Activated CD4-positive, alpha-beta T cell treated with anti-CD3 and anti-CD28 coated beads for 1 hour (primary cell): ENCODE data around the gene ZSWIM3.
"Not testable (repeated sequence)": the region's sequence is repeated elsewhere in the genome, so short reads cannot be mapped to it uniquely, and the experiment has no call there.

Experiments used
- DNase-seq: peaks from one replicate; pipeline ENCODE4 v3.0.0-alpha.2; 2020

The ZSWIM3 gene

DNA sequence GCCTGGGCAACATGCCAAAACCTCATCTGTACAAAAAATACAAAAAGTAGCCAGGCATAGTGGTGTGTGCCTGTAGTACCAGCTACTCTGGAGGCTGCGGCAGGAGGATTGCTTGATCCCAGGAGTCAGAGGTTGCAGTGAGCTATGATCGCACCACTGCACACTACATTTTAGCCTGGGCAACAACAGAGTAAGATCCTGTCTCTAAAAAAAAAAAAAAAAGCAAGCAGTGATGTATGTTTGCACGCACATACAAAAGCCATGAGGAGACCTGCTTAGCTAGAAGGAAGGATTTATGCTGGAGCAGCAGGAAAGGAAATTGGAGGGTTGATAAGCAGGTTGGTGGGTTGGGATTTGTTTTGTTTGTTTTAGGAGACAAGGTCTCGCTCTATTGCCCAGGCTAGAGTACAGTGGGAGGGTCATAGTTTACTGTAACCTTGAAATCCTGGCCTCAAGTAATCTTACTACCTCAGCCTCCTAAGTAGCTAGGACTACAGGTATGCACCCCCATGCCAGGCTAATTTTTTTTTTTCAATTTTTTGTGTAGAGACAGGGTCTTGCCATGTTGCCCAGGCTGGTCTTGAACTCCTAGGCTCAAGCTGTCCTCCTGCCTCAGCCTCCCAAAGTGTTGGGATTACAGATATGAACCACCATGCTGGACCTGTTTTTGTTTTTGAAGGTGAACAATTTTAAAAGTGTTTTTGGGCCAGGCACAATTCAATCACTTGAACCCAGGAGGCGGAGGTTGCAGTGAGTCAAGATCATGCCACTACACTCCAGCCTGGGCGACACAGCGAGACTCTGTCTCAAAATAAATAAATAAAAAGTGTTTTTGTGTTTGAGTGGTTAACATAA is 4.0 kb downstream of the ZSWIM3 start:
- DNase-seq = no peak

DNA sequence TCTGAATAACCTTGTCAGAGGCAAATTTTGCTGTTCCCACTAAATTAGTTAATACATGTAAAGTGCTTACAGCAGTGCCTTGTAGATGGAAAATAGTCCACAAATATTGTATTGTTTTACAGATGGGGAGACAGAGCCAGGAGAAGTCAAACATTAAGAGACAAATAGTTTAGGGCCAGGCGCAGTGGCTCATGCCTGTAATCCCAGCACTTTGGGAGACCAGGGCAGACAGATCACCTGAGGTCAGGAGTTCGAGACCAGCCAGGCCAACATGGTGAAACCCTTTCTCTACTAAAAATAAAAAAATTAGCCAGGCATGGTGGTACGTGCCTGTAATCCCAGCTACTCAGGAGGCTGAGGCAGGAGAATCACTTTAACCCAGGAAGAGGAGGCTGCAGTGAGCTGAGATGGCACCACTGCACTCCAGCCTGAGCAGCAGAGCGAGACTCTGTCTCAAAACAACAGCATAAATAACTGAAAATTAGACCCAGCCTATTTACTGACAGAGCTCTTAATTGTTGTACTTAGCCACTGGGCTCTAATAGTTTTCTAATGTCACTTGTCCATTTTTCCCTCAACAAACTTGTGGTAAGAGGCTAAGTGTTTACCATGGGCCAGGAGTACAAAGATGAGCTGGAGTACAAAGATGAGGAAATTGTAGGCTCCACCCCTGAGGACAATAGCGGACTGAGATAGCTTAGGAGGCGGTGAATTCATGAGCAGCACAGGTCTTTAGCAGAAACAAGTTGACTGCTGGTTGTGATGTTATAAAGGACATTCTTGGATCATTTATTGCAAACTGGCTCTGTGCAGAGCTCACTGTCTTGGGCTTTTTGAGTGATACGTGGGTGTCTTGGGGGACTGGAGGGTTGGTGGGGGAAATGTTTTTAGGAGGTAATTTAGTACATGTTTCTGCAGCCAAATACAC is 6.4 kb downstream of the ZSWIM3 start:
- no peak for DNase-seq

DNA sequence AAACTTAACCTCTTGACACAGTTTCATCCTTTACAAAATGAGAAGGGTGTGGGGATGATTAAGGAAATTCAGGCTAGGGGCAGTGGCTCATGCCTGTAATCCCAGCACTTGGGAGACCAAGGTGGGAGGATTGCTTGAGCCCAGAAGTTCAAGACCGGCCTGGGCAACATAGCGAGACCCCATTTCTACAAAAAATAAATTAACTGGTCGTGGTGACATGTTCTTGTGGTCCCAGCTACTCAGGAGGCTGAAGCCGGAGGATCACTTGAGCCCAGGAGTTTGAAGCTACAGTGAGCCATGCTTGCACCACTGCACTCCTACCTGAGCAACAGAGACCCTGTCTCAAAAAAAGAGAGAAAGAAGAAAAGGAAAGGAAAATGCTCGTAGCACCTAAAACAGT is 9.0 kb downstream of the ZSWIM3 start:
- no peak for DNase-seq

DNA sequence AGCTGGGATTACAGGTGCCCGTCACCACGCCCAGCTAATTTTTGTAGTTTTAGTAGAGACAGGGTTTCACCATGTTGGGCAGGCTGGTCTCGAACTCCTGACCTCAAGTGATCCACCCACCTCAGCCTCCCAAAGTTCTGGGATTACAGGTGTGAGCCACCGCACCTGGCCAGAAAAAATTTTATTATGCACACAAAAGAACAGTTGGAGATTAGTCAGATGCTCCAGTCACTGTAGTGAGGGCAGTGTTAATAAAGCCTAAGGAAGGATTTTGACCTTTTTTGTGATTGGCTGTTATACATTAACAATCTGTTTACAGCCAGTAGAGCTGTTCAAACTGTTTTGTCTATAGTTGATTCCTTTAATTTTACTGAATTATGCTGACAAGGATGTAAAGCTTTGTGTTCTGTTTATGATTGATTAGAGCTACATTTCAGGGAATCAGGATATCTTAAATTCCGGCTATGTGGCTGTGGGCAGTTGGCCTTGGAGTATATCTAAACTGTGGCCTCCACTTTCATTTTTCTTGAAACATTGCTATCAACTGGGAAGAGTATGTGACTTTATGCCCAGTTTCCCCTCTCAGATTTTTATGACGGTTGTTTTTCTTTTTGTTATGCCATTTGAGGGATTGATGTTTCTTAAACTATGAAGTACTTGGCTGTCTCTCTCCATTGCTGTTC is 9.9 kb downstream of the ZSWIM3 start:
- DNase-seq = no peak

DNA sequence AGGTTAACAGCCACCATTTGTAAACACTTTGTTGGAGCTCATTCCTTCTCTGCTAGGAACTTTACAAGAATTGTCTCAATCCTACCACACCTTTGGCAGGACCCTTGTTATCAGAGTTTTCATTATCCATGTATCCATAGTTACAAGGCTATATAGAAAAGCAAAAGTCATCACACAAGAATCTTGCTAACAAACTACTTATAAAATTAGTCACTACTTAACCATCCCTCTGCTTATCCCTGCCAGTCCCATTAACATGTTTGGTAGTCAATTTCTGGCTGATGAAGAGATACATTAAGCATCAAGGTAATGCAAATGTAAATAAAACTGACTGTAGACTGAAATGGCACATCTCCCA is 10.4 kb downstream of the ZSWIM3 start:
- DNase-seq = no peak

DNA sequence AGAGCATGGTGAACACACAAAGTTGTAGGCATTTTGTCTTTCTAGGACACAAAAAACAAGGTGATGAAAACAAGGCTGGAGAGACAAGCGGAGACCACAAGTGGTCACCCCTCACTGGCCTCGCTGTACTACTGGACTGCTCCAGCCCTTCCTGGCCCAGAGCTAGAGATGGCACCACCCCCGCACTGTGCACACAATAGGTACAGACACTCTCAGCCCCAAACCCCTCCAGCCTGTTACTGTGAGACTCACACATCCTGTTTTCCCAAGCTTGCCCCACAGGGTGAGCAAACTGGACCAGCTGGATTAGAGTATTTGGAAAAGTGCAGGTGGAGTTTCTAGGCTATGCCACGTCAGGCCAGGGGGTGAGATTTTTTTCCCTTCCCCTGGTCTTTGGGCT is 15.2 kb downstream of the ZSWIM3 start:
- DNase-seq = no peak

DNA sequence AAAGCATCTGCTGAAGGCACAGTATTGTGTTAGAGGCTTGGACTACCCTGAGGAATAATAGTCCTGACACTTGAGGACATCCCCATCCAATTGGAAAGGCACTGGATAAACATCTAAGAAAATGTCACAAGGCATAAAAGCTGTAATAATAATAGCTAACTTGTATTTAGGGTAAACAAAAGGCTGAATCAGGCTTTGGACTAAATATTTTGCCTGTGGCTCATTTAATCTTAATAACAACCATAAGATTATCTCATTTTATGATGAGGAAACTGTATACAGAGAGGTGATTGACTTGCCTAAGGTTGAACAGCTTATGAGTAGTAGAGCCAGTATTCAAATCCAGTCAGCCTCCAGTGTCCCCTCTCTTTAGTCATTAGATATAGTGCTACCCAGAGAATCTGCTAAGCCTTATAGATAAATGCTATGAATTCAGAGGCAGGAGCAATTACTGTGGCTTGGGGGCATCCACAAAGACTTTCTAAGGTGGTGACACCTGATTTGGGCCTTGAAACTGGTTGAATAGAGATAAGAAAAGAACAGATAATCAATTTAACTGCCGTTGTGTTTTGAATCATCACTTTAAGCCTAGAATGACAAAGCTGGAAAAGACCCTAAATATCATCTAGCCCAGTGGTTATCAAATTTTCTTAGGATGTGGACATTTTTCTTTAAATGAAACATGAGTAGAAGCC is 16.1 kb downstream of the ZSWIM3 start:
- DNase-seq = no peak

DNA sequence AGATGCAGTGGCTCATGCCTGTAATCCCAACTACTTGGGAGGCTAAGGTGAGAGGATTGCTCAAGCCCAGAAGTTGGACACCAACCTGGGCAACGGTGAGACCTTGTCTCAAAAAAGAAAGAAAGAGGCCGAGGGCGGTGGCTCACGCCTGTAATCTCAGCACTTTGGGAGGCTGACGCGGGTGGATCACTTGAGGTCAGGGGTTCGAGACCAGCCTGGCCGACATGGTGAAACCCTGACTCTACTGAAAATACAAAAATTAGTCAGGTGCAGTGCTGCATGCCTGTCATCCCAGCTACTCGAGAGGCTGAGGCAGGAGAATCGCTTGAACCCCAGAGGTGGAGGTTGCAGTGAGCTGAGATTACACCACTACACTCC is 16.7 kb downstream of the ZSWIM3 start:
- DNase-seq = not testable (repeated sequence)

DNA sequence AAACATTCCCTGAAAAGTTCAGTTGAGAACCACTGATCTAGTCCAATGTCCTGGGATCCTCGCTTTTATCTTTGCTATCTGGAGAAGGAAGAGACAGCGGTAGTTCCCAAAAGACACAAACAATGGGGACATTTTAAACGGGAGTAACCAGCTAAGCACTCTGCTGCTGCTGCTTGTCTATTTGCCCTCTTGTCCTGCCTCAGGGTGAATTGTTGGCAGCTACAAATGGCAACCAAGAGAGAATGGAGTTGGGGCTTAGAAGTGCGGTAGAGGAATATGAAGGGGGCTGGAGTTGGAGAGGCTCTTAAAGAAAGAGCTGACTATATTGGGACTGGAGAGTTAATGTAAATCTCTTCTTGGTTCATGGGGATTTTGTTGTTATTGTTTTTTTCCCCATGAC is 17.2 kb downstream of the ZSWIM3 start:
- no peak for DNase-seq

DNA sequence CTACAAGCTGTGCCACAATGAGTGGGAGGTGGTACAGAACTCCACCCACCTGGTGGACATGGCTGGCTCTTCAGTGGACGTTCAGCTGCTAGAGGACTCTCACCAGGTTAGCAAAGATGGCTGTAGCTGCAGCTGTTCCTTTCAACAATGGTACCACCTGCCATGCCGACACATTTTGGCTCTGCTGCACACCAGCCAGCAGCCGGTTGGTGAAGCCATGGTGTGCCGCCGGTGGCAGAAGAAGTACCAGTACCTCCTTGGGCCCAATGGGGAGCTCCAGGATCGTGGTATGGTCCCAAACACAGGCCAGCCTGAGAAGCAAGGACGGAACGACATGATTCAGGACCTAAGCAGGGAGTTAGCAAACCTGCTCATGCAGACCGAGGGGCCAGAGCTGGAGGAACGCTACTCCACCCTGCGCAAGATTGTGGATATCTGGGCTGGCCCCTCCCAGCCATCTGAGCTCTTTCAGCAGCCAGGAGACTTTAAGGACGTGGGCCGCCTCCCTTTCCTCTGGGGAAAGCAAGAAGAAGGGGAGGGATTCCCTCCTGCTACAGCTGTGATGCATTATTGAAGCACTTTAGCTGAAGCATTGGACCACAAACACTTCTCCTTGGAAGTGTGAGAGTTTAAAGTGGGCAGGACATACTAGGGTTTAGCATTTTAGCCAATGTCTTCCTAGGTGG is 20.8 kb downstream of the ZSWIM3 start:
- DNase-seq = no peak

DNA sequence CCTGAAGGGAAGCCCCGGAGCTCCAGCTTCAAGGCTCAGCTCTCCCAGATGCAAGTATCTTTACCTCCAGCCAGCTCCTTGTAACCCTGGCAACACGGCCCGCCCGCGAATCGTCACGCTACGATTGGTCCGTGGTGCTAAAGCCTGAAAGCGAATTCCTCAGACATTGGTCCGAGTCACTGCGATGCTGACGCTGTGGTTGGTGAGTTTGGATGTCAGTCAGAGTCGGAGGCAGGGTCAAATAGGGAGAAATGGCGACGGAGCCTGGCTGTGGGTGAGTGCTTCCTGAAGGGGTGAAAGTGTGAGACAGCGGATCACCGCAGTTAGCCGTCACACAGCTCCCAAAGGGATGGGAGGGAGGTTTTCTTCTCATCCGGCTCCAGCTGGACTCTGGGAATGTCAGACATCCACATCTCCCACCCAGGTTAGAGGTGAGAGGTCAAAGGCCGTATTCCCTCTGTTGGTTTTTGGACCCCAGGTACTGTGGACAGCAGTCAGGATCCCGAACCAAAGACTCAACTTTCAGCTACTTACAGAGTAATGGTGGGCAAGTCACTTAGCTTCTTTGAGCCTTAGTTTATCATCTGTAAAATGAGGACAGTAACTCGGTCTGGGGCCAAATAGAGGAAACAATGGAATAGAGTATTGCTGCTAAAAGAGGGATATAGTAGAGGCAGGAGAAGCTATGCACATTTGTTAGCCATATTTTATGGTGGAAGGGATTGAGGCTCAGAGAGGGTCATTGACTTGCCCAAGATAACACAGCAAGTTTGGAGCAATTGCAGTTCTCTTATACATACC is 23.8 kb downstream of the ZSWIM3 start, which contains the start of gene ZSWIM1:
TSS of gene ZSWIM1 (plus strand) at position 240 of the 801 bp plus-strand sequence. CDS start 1,366 bp downstream, outside the sequence.
- DNase-seq = peak; percentile 97

DNA sequence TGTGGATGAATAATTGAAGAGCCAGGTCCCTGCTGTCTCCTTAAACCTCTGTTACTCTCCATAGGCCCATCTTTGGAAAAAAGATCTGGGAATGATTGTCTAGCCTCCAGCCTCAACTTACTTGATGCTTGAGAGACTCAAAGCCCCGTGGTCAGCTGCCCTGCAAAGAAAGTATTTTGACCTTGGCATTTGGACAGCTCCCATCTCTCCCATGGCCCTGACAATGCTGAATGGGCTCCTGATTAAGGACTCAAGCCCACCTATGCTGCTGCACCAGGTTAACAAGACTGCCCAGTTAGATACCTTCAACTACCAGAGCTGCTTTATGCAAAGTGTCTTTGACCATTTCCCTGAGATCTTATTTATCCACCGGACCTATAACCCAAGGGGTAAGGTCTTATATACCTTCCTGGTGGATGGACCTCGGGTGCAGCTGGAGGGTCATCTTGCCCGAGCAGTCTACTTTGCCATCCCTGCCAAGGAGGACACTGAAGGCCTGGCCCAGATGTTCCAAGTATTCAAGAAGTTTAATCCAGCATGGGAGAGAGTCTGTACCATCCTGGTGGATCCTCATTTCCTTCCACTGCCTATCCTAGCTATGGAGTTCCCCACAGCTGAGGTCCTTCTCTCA is 25.2 kb downstream of the ZSWIM3 start:
- DNase-seq = no peak

DNA sequence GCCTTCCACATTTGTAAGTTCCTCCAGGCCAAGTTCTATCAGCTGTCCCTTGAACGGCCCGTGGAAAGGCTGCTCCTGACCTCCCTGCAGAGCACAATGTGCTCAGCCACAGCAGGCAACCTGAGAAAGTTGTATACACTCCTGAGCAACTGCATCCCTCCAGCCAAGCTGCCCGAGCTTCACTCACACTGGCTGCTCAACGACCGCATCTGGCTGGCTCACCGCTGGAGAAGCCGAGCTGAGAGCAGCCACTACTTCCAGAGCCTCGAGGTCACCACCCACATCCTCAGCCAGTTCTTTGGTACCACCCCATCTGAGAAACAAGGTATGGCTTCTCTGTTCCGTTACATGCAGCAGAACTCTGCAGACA is 25.7 kb downstream of the ZSWIM3 start:
- DNase-seq = no peak

DNA sequence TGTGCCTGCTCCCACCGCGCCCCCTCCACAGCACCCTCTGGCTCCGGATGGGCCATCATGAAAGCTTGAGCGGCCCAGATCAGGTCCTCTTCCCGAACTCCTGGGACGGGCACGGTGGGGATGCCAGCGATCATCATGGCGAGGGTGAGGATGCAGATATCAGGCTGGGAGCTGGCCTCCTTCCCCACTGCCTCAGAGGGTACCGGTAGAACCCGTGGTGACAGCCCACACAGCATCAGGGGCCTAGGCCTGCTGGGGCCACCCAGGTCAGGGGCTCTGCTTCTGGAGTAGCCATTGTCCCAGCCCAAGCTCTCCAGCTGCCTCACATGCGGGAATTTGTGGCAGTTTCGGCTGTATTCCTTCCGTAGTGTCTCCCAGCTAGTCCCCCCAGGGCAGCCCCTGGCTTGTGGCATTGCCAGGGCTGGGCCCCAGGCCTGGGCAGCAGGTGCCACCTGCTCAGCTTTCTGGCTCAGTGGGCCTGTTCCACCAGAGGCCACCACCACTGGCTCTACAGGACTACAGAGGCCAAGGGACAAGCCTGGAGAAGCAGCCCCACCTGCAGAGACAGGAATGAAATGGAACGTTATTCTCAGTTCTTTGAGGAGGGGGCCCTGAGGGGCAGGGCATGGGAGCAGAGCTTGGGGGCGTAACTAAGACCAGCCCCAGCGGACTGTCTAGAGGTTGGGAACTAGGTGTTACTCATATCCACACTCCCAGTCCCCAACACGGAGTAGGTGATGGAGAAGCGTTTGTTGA is 29.4 kb downstream of the ZSWIM3 start:
- no peak for DNase-seq

DNA sequence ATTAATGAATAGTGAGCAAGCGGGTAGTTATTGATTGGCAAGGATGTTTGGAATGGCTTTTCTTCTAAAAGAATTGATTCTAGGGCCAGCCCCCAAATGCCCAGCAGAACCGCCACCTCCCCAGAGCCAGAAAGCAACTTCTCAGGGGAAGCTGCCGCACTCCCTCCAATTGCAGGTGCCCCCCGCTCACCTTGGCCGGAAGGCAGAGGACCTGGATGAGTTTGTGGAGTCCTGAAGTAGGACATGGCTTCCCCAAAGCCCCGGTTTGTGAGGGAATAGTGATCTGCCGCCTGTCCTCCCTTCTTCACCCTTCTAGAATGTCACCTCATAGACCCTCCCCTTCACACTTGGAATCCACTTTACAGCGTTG is 29.9 kb downstream of the ZSWIM3 start, which contains the start of gene SPATA25:
TSS of gene SPATA25 (minus strand) at position 277 of the 370 bp plus-strand sequence. CDS start at position 245, 32 bp downstream.
- no peak for DNase-seq

DNA sequence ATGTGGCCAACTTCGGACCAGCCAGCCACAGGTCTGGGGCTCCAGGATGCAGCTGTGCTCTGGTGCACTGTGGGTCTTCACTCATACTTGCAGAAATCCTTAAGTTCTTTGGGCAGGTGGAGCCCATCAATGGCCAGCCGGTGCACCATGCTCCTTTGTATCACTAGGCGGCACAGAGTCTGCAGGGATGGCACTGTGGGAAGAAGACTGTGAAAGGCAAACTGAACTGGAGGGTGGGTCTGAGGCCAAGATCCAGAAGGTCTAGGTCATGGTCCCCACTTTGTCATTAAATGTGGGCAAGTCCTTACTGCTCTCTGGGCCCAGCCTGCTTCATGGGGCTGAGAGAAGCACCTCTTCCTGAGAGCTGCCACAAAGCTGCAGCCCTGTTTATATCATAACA is 31.3 kb downstream of the ZSWIM3 start:
- no peak for DNase-seq

DNA sequence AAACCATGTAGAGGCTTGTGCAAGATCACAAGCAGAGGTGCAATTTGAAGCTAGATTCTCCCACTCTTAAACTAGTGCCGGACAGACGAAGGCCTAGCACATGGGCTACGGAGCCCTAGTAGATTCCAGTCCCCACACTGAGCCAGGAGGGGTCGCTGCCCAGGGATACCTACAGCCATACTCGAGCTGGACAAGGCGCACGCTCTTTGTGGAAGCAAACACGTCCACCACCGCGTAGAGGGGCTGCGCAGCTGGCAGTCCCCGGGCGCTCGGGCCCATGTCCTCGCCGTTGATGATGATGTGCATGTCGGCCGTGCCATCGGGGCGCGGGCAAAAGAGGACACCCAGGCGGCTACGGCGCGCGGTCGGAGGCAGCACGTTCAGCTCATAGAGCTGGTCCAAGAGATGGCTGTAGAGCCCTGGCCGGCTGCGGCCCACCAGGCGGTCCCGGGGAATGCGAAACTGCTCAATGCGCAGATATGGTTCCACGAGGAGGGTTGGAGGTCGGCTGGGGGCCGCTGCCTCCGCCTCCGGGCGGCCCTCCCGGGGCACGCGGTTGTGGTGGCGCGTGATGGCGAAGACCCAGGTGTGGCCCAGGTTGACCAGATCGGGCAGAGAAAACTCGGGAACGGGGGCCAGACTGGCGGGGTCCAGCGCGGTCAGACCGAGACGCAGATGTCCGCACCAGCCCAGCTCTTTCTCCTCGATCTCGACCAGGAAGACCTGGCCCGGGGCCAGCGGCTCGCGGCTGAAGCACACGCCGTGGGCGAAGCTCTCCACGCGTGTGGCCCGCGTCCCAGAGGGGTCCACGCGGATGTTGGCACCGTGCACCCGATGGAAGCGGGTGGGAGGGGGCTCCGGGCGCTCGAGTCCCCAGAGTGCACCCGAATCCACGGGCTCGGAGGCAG is 32.9 kb downstream of the ZSWIM3 start:
- DNase-seq = peak; percentile 23
